Activated naive CD8-positive, alpha-beta T cell (primary cell): Measurements from ENCODE around the gene MPV17L2.

Experiments used
- H3K27ac Mint-ChIP-seq: one replicate; pipeline ENCODE4 v1.8.0; 2021; ENCODE audit warnings: mixed read lengths
- H3K27me3 Mint-ChIP-seq: one replicate; pipeline ENCODE4 v1.8.0; 2021; ENCODE audit warnings: mixed read lengths
- H3K36me3 Mint-ChIP-seq: one replicate; pipeline ENCODE4 v1.8.0; 2021; ENCODE audit warnings: mixed read lengths
- H3K4me1 Mint-ChIP-seq: one replicate; pipeline ENCODE4 v1.8.0; 2021; ENCODE audit warnings: low read depth, mixed read lengths
- H3K4me3 Mint-ChIP-seq: one replicate; pipeline ENCODE4 v1.8.0; 2021; ENCODE audit warnings: mild to moderate bottlenecking, mixed read lengths
- H3K9me3 Mint-ChIP-seq: one replicate; pipeline ENCODE4 v1.8.0; 2021; ENCODE audit warnings: low read depth, mixed read lengths

The MPV17L2 gene

GRCh38 chr19:18226956-18227780 is 34.1 kb downstream of the MPV17L2 start:
- no peak overlapping the region for H3K4me3 Mint-ChIP-seq
- peaks cover 40% of the 10 kb centered on the region for H3K27me3 Mint-ChIP-seq
- no peaks in the 10 kb centered on the region for H3K36me3 Mint-ChIP-seq
- no peaks in the 10 kb centered on the region for H3K9me3 Mint-ChIP-seq
- H3K27ac Mint-ChIP-seq = no peak overlapping the region
- H3K4me1 Mint-ChIP-seq = peaks cover 16% of the 10 kb centered on the region

GRCh38 chr19:18227781-18228271 is 34.8 kb downstream of the MPV17L2 start:
- H3K4me3 Mint-ChIP-seq = no peak overlapping the region
- H3K27me3 Mint-ChIP-seq = peaks cover 45% of the 10 kb centered on the region
- H3K9me3 Mint-ChIP-seq = no peaks in the 10 kb centered on the region
- no peak overlapping the region for H3K27ac Mint-ChIP-seq
- H3K4me1 Mint-ChIP-seq = peaks cover 18% of the 10 kb centered on the region
- peaks cover 2% of the 10 kb centered on the region for H3K36me3 Mint-ChIP-seq

DNA sequence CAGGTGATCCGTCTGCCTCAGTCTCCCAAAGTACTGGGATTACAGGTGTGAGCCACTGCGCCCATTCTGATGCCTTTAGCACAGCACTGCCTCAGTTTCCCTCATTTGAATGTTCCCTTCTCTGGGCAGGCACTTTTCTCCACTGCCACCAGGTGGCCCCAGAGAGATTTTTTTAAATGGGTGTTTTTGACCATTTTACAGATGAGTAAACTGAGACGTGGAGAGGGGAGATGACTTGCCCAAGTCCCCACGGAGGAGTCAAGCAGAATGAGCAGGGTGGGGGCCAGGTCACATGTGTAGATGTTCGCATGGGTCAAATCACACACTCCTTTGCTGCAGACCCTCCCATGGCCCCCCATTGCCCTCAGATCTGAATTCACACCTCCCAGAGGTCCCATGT is 36.5 kb downstream of the MPV17L2 start:
- Mint-ChIP-seq H3K36me3 (peaks cover 2% of the 10 kb centered on the region), H3K4me1 (peaks cover 15% of the 10 kb centered on the region), H3K4me3 (no peak overlapping the region), H3K27ac (no peak overlapping the region), H3K9me3 (no peaks in the 10 kb centered on the region), H3K27me3 (peaks cover 48% of the 10 kb centered on the region)

- Mint-ChIP-seq H3K4me3 (no peak overlapping the region), H3K27ac (no peak overlapping the region), H3K36me3 (peaks cover 2% of the 10 kb centered on the region), H3K27me3 (peaks cover 44% of the 10 kb centered on the region), H3K9me3 (no peaks in the 10 kb centered on the region), H3K4me1 (peaks cover 12% of the 10 kb centered on the region)
Observed at GRCh38 chr19:18229915-18230314, 36.9 kb downstream of the MPV17L2 start.

GRCh38 chr19:18230941-18231734 is 38.1 kb downstream of the MPV17L2 start:
- H3K9me3 Mint-ChIP-seq = no peaks in the 10 kb centered on the region
- H3K4me3 Mint-ChIP-seq = no peak overlapping the region
- H3K36me3 Mint-ChIP-seq = peaks cover 2% of the 10 kb centered on the region
- peaks cover 44% of the 10 kb centered on the region for H3K27me3 Mint-ChIP-seq
- peaks cover 6% of the 10 kb centered on the region for H3K4me1 Mint-ChIP-seq
- H3K27ac Mint-ChIP-seq = no peak overlapping the region

GRCh38 chr19:18231775-18232174 is 38.8 kb downstream of the MPV17L2 start:
- Mint-ChIP-seq H3K27ac (no peak overlapping the region), H3K4me3 (no peak overlapping the region), H3K4me1 (peaks cover 5% of the 10 kb centered on the region), H3K36me3 (peaks cover 2% of the 10 kb centered on the region), H3K9me3 (no peaks in the 10 kb centered on the region), H3K27me3 (peaks cover 41% of the 10 kb centered on the region)

DNA sequence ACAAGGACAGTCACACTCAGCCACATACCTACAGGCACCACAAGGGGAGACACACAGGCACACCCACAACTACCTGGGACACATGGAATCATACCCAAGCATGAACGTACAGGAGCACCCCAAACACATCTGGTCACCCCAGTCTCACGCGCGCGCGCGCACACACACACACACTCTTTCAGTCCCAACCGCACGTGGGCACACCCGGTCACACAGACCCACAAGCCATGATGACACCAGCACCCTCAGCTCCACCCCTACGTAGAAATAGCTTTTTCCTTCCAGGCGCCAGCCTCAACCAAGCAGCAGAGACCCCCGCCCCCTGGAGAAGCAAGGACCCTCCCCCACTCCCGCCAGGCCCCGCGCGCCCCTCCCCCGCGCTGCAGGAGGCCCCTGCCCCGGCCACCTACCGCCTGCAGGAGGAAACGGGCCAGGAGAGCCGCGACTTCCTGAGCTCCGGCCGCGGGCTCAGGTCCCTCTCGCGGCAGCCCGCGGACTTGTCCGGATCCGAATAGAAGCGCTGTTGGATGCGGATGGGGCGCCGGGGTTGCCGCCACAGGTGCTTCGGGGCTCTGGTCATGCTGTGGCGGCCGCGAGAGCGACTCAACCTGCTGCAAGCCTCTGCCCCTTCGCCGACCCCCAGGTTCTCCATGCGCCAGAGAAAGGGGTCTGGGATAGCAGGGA is 39.7 kb downstream of the MPV17L2 start:
- Mint-ChIP-seq H3K9me3 (no peaks in the 10 kb centered on the region), H3K4me1 (peaks cover 2% of the 10 kb centered on the region), H3K4me3 (no peak overlapping the region), H3K27ac (no peak overlapping the region), H3K27me3 (peaks cover 35% of the 10 kb centered on the region), H3K36me3 (peaks cover 2% of the 10 kb centered on the region)

DNA sequence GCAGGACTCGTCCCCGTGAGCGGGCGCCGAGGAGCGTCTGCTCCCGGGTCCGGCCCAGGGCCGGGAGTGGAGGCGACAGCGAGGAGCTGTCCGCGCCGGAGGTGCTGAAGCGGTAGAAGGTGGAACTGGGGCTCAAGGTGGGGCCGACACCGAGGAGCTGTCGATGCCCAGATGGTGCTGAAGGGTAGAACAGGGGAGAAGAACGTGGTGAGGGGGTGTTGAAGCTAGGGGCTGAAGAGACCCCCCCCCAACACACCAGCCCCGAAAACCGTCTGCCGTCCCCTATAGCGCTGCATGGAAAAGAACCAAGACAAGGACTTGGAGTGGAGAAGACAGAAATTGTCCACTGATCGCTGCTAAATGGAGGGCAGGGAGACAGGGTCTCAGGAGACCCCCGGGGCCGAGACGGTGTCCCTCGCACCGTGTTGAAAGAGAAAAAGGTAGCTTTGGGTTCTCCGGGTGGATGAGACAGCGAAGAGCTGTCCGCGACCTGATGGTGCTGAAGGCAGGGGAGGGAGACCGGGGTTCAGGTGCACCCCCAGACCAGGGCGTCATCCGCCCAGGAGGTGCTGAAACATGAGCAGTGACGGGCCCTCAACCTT is 40.3 kb downstream of the MPV17L2 start:
- Mint-ChIP-seq H3K27me3 (peaks cover 30% of the 10 kb centered on the region), H3K27ac (no peak overlapping the region), H3K36me3 (peaks cover 2% of the 10 kb centered on the region), H3K9me3 (no peaks in the 10 kb centered on the region), H3K4me3 (no peak overlapping the region), H3K4me1 (peaks cover 2% of the 10 kb centered on the region)

DNA sequence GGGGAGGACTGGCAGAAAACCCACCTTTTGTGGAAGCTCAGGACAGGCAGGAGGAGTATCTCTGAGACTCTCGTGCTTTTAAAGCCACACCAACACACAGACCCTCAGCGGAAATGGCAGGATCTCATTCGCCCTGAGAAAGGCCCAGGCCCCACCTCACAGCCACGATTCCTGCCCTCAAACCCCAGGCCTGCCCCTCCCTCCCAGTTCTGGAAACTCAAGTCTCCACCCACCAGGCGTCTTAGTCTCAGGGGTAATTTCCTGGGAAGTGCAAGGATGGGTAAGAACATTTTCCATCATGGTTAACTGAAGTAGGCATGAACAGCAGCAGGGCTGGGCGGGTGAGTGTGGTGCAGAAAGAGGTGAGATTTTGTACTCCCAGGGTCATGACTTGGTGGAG is 41.2 kb downstream of the MPV17L2 start:
- Mint-ChIP-seq H3K4me1 (peaks cover 2% of the 10 kb centered on the region), H3K9me3 (no peaks in the 10 kb centered on the region), H3K4me3 (no peak overlapping the region), H3K27ac (no peak overlapping the region), H3K36me3 (peaks cover 2% of the 10 kb centered on the region), H3K27me3 (peaks cover 32% of the 10 kb centered on the region)

- no peaks in the 10 kb centered on the region for H3K36me3 Mint-ChIP-seq
- no peak overlapping the region for H3K4me3 Mint-ChIP-seq
- H3K4me1 Mint-ChIP-seq = no peaks in the 10 kb centered on the region
- H3K27ac Mint-ChIP-seq = no peak overlapping the region
- H3K27me3 Mint-ChIP-seq = peaks cover 9% of the 10 kb centered on the region
- no peaks in the 10 kb centered on the region for H3K9me3 Mint-ChIP-seq
Observed at GRCh38 chr19:18239303-18239702, 46.3 kb downstream of the MPV17L2 start.

DNA sequence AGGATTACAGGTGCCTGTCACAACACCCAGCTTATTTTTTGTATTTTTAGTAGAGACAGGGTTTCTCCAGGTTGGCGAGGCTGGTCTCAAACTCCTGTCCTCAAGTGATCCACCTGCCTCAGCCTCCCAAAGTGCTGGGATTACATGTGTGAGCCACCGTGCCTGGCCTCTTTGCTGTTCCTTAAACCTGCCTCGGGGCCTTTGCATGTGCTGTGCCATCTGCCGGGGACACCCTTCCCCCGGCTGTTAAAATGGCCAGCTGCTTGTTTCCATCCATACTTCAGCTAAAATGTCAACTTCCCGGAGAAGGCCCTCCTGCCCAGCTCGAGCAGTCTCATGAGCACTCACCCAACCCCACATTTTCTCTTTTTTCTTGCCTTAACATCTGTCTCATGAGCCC is 52.3 kb downstream of the MPV17L2 start:
- Mint-ChIP-seq H3K36me3 (no peaks in the 10 kb centered on the region), H3K4me1 (no peaks in the 10 kb centered on the region), H3K27ac (no peak overlapping the region), H3K4me3 (no peak overlapping the region), H3K27me3 (no peaks in the 10 kb centered on the region), H3K9me3 (no peaks in the 10 kb centered on the region)
